ENCODE measurements around the gene TCHP. TPM values are rescaled to one million over a fixed set of nuclear protein-coding genes. Genes with fewer than 3 reads are reported as not detected.

TCHP gene
- total and polyA plus RNA-seq, 2 of the 13 experiments (the other 11 are each of a cell fraction or from before 2014, with no cell fraction given): 6.7 to 12.2 TPM

GRCh38 chr12:109948368-109948767 is 48.3 kb downstream of the TCHP start:
- Histone ChIP-seq H3K4me1 (ENCODE audit: insufficient read depth, low read length) (peaks cover 76% of the 10 kb centered on the region), H4K20me1 (ENCODE audit: insufficient read depth, low read length) (no peaks in the 10 kb centered on the region), H2AFZ (ENCODE audit: low read length) (no peak overlapping the region), H3K79me2 (ENCODE audit: insufficient read depth, low read length) (no peaks in the 10 kb centered on the region), H3K9me3 (ENCODE audit: low read length) (no peaks in the 10 kb centered on the region), H3K4me3 (replicated peaks in 1 of 3; ENCODE audit: insufficient read depth in 1 of 3, low read depth in 2 of 3, low read length in 3 of 3) (no peak overlapping the region; a peak in 1 of 6 replicates), H3K9ac (ENCODE audit: insufficient read depth, low read depth, low read length) (peak overlapping the region; percentile 29), H3K27me3 (ENCODE audit: control insufficient read depth in 1 of 2, insufficient read depth in 2 of 2, low read length in 2 of 2) (no peaks in the 10 kb centered on the region), H3K4me2 (ENCODE audit: low read depth, low read length) (peak overlapping the region; percentile 38), H3K27ac (ENCODE audit: extremely low read length, insufficient read depth, low read length) (peak overlapping the region; percentile 76), H3K36me3 (replicated peaks in 1 of 2; ENCODE audit: control insufficient read depth in 1 of 2, insufficient read depth in 2 of 2, low read length in 2 of 2) (peaks cover 11 to 33% of the 10 kb centered on the region in 2 experiments)
- CTCF ChIA-PET (ENCODE audit: low intra/inter-chr PET ratio, low total read pairs): no interaction called here
- in situ Hi-C loops (cut with HindIII; ENCODE audit: extremely low pct_ligation_motif_present, low pct_unique_long_range_greater_than_20kb) (no loop called here), intact Hi-C loops (cut with micrococcal nuclease; ENCODE audit: unreplicated experiment) (loop anchor here (5.0 kb wide), 1 partner anchor 49 kb away; the partner anchor contains the start of genes ANKRD13A and GIT2)
- no peak; the same call in 2 of the 3 replicates for ATAC-seq
- TF ChIP-seq RNF2 (conservative IDR thresholded peaks at IDR 0.05; ENCODE audit: low read depth) (no peak), CHD4 (IDR thresholded peaks at IDR 0.05; ENCODE audit: borderline replicate concordance, low read length) (0 out of 2 replicates have a peak, but pooled peaks have one; percentile 1), NR2C2 (CRISPR knock-in tag; IDR thresholded peaks at IDR 0.05; ENCODE audit: borderline replicate concordance) (0 out of 2 replicates have a peak, but pooled peaks have one; percentile 8), ZNF629 (CRISPR knock-in tag; conservative IDR thresholded peaks at IDR 0.05) (peak; percentile 81), TIGD3 (CRISPR knock-in tag; IDR thresholded peaks at IDR 0.05; ENCODE audit: borderline replicate concordance) (no peak), GLI4 (CRISPR knock-in tag; IDR thresholded peaks at IDR 0.05; ENCODE audit: borderline replicate concordance) (no peak)
- TF ChIP-seq, protein P1, sequence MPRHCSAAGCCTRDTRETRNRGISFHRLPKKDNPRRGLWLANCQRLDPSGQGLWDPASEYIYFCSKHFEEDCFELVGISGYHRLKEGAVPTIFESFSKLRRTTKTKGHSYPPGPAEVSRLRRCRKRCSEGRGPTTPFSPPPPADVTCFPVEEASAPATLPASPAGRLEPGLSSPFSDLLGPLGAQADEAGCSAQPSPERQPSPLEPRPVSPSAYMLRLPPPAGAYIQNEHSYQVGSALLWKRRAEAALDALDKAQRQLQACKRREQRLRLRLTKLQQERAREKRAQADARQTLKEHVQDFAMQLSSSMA (CRISPR knock-in tag; IDR thresholded peaks at IDR 0.05): no peak
- POLR2A ChIA-PET: interaction anchor here (1.1 to 1.6 kb wide), 3 partner anchors 47 to 51 kb away, joined by 4 read pairs; partner anchors contain the start of genes ANKRD13A and GIT2
- WGBS (ENCODE audit: low lambda C conversion rate): 77% methylated on average over 4 of the region's 4 CpGs
- no TSS peak for BruUV-seq (replicated peaks)
- no peak for DNase-seq (ENCODE audit: low spot score)
- FAIRE-seq: peak; percentile 68

Measured in HepG2 (cell line).